Right ventricle myocardium superior (tissue), 1 donor: ENCODE results near the gene YWHAG. TPM values are rescaled to one million over a fixed set of nuclear protein-coding genes. Genes with fewer than 3 reads are reported as not detected.
"Not testable (repeated sequence)": the region's sequence is repeated elsewhere in the genome, so short reads cannot be mapped to it uniquely, and the experiment has no call there.

Experiments used
- ATAC-seq: fragments of 200-7000 bp; cut with Tn5 transposase; one replicate; pipeline ENCODE4 v1.9.1; 2020; ENCODE audit warnings: mild to moderate bottlenecking; ENCODE audit not compliant: poor library complexity
- DNase-seq: peaks from one replicate; pipeline ENCODE4 v3.0.0-alpha.2; 2020
- intact Hi-C: fragments of 100-400 bp; cut with DNase I; formaldehyde crosslinking; loops from one replicate; pipeline ENCODE4 v1.11.2; 2022
- total RNA-seq: library from RNA; stranded (reverse); fragmentation: NEBNext Ultra II Directional; extraction: Animal tissue kit (Norgen Biotek cat#: 25700); gene quantifications from one replicate; pipeline ENCODE4 v1.2.1, GENCODE V29; 2021
- donor health status: DM: no; HTN: yes; CAD: no; lungs with severe emphysema.

YWHAG gene
- total RNA-seq, 1 donor from 2014 or later = 219 TPM

- ATAC-seq = no peak
- no peak for DNase-seq
- intact Hi-C loops = no loop called here
Observed at GRCh38 chr7:76383089-76383944, 24.5 kb upstream of the YWHAG start.

GRCh38 chr7:76381814-76382213, 23.0 kb upstream of the YWHAG start:
- ATAC-seq = no peak
- intact Hi-C loops = no loop called here
- no peak for DNase-seq

- DNase-seq (no peak), ATAC-seq (no peak)
- intact Hi-C loops = no loop called here
Observed at GRCh38 chr7:76380623-76380966, 21.8 kb upstream of the YWHAG start.

GRCh38 chr7:76377186-76377918, 18.6 kb upstream of the YWHAG start:
- DNase-seq = no peak
- ATAC-seq = no peak
- intact Hi-C loops = no loop called here

- ATAC-seq (no peak), DNase-seq (no peak)
- intact Hi-C loops = no loop called here
Observed at GRCh38 chr7:76375251-76375650, 16.5 kb upstream of the YWHAG start.

- no peak for ATAC-seq
- intact Hi-C loops = no loop called here
- no peak for DNase-seq
Observed at GRCh38 chr7:76372984-76373833, 14.4 kb upstream of the YWHAG start.

- ATAC-seq (no peak), DNase-seq (no peak)
- intact Hi-C loops = no loop called here
Observed at GRCh38 chr7:76371396-76371795, 12.6 kb upstream of the YWHAG start.

- intact Hi-C loops = no loop called here
- DNase-seq (no peak), ATAC-seq (no peak)
Observed at GRCh38 chr7:76369018-76369417, 10.2 kb upstream of the YWHAG start.

GRCh38 chr7:76368190-76368589, 9.4 kb upstream of the YWHAG start:
- no peak for ATAC-seq
- DNase-seq = no peak
- intact Hi-C loops = no loop called here

- intact Hi-C loops = no loop called here
- DNase-seq = peak; percentile 62
- peak; percentile 8 for ATAC-seq
Observed at GRCh38 chr7:76364198-76364584, 5.4 kb upstream of the YWHAG start.

GRCh38 chr7:76363754-76364153, 5.0 kb upstream of the YWHAG start:
- intact Hi-C loops, ATAC-seq, DNase-seq: not testable (repeated sequence)

GRCh38 chr7:76359978-76360638, 1.3 kb upstream of the YWHAG start:
- DNase-seq = no peak
- intact Hi-C loops = loop anchor here (2.0 kb wide), 1 partner anchor 41 kb away; no protein-coding TSS in a partner anchor
- ATAC-seq = no peak

- intact Hi-C loops = loop anchor here (2.0 kb wide), 1 partner anchor 41 kb away; no protein-coding TSS in a partner anchor
- ATAC-seq = peak; percentile 94
- DNase-seq = peak; percentile 98
Observed at GRCh38 chr7:76359111-76359977, 553 bp upstream of the YWHAG start.

GRCh38 chr7:76358011-76358480, 745 bp downstream of the YWHAG start:
- peak; percentile 84 for DNase-seq
- intact Hi-C loops = loop anchor here (2.0 kb wide), 1 partner anchor 39 kb away; no protein-coding TSS in a partner anchor
- peak; percentile 32 for ATAC-seq

- ATAC-seq (no peak), DNase-seq (no peak)
- intact Hi-C loops = loop anchor here (2.0 kb wide), 1 partner anchor 39 kb away; no protein-coding TSS in a partner anchor
Observed at GRCh38 chr7:76357475-76358010, 1.2 kb downstream of the YWHAG start.

- intact Hi-C loops = no loop called here
- ATAC-seq = no peak
- DNase-seq = no peak
Observed at GRCh38 chr7:76356823-76357222, 2.0 kb downstream of the YWHAG start.

- DNase-seq (no peak), ATAC-seq (no peak)
- intact Hi-C loops = no loop called here
Observed at GRCh38 chr7:76356115-76356514, 2.7 kb downstream of the YWHAG start.
